GM10248 (cell line): ENCODE results near the gene KRT36.

Experiments used
- CTCF ChIA-PET: fragments of 300-600 bp; sonication (Branson Sonifier 250); formaldehyde crosslinking; extraction: SDS; loops from one replicate; lab custom pipeline; 2021; ENCODE audit warnings: antibody characterized with exemption; lab: Yijun Ruan, JAX
- POLR2A ChIA-PET: fragments of 350-650 bp; sonication (Branson Sonifier 250); formaldehyde crosslinking; extraction: SDS; loops from one replicate; lab custom pipeline; 2020; ENCODE audit warnings: antibody characterized with exemption; lab: Yijun Ruan, JAX
- DNase-seq: peaks from one replicate; pipeline ENCODE4 v3.0.0; 2012; ENCODE audit errors: extremely low spot score
- CTCF ChIP-seq: IDR thresholded peaks from 2 replicates; pipeline ENCODE4 v1.5.1; 2012; ENCODE audit warnings: mild to moderate bottlenecking, low read depth; ENCODE audit errors: extremely low read depth, missing control alignments, control extremely low read depth

KRT36 gene

GRCh38 chr17:41523225-41523593 is 33.5 kb upstream of the KRT36 start:
- TF ChIP-seq CTCF: no peak
- no peak for DNase-seq
- ChIA-PET POLR2A (no interaction called here), CTCF (no interaction called here)

- ChIA-PET CTCF (no interaction called here), POLR2A (no interaction called here)
- no peak for TF ChIP-seq CTCF
- DNase-seq: no peak
These were observed 32.9 kb upstream of the KRT36 start for GRCh38 chr17:41522301-41523224.

GRCh38 chr17:41521574-41522261 is 32.0 kb upstream of the KRT36 start:
- no peak for TF ChIP-seq CTCF
- ChIA-PET CTCF (no interaction called here), POLR2A (no interaction called here)
- DNase-seq: no peak

GRCh38 chr17:41520821-41521521 is 31.3 kb upstream of the KRT36 start:
- no peak for DNase-seq
- TF ChIP-seq CTCF: no peak
- POLR2A ChIA-PET: no interaction called here
- CTCF ChIA-PET: interaction anchor here (1.0 kb wide), 1 partner anchor 9 kb away, joined by 3 read pairs; no protein-coding TSS in a partner anchor

GRCh38 chr17:41519501-41520224 is 30.0 kb upstream of the KRT36 start:
- TF ChIP-seq CTCF: no peak
- no peak for DNase-seq
- POLR2A ChIA-PET: no interaction called here
- CTCF ChIA-PET: interaction anchor here (1.1 kb wide), 1 partner anchor 64 kb away, joined by 3 read pairs; no protein-coding TSS in a partner anchor
